ENCODE results near the gene CCDC47.
A peak's percentile ranks its signal among the peaks of the same experiment; 100 is the strongest.
"Not testable (repeated sequence)": the region's sequence is repeated elsewhere in the genome, so short reads cannot be mapped to it uniquely, and the experiment has no call there.

CCDC47 gene

DNA sequence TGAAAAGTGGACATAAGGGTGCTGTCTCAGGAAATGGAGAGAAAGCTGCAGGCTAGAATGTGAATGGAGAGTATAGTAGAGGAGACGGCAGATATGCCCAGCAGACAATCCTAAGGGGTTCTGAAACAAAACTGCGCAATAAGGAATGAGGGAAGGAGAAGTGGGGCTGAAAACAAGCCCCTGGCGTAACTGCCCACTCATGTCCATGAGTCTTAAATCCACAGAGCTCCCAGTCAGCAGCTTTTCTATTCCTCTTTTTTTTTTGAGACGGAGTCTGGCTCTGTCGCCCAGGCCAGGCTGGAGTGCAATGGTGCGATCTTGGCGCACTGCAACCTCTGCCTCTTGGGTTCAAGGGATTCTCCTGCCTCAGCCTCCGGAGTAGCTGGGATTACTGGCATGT is 37.7 kb downstream of the CCDC47 start:
- DNase-seq (ENCODE audit: low read depth) = no peak

DNA sequence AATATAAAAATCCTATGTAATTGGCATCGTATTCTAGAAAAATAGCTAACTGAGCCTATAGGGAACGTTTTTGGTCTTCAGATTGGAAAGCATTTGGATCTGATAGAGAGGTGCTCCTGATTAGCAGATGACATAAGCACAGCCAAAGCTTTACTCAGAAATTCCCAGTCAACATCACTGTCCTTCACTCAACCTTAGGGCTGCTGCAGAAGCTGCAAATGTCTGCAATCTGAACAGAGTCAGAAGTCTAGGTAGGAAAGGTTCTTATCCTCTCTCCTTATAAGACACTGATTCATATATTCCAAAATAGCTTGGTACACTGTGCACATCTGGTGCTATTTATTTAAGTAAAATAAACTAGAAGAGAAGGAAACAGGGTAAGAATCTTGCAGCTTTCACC is 51.0 kb downstream of the CCDC47 start:
- no peak for DNase-seq (ENCODE audit: low read depth)

DNA sequence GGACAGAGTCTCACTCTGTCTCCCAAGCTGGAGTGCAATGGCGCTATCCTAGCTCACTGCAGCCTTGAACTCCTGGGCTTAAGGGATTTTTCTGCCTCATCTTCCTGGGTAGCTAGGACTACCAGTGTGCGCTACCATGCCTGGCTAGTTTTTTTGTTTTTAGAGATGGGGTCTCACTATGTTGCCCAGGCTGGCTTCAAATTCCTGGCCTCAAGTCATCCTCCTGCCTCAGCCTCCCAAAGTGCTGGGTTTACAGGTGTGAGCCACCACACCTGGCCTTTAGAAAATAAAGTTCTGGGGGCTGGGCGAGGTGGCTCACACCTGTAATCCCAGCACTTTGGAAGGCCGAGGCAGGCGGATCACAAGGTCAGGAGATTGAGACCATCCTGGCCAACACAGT is 53.2 kb downstream of the CCDC47 start:
- not testable (repeated sequence) for DNase-seq (ENCODE audit: low read depth)

DNA sequence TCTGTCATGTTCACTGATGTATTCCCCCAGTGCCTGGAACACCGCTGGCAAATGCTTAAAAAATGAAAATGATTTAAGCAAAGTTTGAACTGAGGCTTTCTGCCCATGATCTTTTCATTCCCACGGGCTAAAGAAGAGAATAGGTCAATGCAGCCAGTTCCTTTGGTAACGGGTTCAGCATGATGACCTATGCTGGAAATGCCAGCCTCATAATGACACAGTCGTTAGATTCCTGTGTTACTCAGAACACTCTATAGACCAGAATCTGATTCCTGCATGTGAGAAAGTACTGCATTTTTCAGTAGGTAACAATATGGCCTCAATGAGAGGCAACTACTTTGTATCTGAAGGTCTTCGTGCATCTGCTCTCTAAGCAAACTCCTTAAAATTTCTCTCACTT is 54.4 kb downstream of the CCDC47 start:
- no peak for DNase-seq (ENCODE audit: low read depth)

DNA sequence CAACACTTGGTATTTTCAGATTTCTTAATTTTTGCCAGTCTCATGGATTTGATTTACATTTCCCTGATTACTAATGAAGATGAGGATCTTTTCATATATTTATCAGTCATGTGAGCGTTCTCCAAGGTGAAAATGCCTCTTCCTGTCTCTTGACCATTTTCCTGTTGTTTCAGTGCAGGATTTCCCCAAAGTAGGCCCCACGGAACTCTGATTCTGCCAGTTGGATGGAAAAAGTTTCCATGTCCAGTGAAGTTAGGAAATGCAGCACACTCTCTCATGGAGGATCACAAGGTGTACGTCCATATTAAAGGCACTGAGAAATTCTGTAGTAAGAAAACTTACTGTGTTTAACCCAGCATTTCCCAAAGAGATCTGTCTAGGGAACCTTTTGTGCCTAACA is 57.0 kb downstream of the CCDC47 start:
- DNase-seq (ENCODE audit: low read depth) = no peak

DNA sequence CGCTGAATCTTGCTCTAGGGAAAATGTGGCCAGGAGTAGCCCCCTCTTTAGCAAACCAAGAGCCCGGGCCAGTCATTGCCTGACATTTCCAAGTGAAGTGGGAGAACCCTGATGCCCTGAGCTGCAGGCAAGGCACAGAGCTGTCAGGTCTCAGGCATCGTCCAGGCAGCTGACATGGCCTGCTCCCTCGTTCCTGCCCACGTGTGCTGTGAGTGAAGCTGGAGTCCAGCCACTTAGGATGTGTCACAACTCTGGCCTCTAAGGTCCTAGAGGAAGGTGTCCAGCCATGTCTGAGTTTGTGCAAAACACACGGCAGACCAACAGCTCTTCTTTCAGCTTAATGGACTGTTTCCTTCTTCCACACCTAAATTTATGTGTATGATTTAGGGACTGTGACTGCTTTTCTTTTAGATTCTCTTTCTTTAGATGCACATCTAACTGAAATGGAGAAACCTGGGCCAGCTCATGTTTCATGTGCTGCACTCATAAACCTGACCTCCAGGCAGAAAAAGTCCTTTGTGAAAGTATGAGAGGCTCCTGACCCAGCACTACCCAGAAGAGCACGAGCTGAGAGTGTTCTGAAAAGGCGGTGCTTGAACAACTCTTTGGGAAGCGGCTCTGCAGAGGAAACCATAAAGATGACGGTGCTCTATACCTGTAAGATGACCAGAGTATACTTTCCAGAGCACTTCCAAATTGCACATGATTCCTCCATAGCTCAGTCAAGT is 58.7 kb downstream of the CCDC47 start:
- DNase-seq (ENCODE audit: low read depth) = no peak

DNA sequence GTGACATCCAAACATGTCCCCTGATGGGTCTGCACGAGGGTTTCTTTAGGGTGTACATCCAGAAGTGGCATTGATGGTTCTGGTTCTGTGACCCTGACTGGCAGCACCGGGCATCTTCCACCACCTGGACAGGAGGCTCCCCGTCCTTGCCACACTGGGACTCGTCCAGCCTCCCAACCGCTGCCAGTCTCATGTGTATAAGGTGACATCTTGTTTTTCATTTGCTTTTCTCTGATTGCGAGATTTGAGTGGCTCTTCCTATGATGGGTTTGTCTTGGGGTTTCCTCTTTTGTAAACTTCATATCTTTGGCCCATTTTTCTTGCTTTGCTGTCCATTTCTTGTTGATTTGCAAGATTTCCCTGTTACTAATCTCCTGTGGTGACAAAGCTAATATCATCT is 64.3 kb downstream of the CCDC47 start:
- no peak for DNase-seq (ENCODE audit: low read depth)

DNA sequence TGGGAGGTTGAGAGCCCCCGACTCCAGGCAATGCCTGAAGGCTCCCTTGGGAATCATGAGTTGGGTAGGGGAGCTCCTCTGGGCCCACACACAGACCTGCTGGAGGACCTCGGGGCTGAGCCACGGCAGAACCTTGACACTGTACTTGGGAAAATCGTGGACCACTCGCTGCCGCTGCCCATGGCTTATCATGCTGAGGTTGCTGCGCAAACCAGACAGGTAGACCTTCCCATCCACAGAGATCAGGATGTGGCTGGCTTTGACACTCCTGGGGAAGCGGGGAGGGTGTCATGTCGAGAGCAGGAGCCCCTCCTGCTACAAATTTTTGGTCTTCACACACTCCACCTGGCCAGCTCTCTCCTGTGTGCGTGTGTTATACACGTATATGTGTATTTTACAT is 66.2 kb downstream of the CCDC47 start:
- DNase-seq (ENCODE audit: low read depth) = no peak

DNA sequence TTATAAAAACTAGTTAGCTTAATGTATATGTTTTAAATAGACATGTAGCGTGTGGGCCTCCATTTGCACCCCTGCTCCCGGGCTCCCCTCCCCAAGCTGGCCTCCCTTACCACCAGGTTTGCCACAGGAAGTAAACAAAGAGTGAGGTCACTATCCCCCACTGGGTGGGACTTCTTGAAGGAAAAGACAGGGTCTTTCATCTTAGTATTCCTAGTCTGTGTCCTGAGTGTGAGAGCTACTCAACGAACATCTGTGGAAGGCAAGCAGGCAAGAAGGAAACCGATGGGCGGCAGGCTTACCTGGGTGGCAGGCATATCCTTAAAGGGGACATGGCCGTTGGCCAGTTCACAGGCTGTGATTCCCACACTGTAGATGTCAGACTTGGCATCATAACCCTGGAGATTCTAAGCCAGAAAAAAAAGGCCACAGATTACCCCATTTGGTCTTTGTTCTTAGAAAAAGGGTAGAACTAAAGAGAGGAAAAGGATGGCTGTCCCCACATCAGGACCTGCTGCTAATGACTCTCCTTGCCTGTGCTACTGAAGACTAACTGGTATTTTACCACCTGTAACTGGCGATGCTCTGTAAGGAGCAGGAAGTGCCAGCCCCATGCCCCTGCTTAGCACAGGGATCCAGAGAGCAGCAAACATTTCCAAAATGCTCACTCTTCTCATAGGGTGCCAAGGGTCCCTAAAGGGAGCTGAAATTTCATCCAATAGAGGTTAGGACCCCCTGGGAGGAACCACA is 66.9 kb downstream of the CCDC47 start:
- no peak for DNase-seq (ENCODE audit: low read depth)

DNA sequence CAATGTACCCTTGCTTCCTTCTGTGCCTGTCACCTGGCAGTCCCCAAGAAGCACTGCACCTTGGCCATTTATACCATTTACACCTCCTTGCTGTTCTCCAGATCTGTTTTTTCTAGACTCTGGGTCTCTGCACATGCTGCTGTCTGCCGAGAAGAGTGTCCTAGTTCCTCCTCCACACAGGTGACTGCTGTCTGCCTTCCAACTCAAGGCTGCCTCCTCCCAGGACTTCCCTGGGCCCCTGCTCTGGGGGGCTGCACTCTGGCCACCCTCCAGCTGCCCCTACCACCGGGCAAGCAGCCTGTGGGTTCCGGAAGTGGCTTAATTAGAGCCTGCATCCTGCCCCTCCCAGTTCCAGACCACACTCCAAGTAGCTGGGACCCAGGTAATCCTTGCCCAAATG is 67.7 kb downstream of the CCDC47 start:
- no peak for DNase-seq (ENCODE audit: low read depth)

DNA sequence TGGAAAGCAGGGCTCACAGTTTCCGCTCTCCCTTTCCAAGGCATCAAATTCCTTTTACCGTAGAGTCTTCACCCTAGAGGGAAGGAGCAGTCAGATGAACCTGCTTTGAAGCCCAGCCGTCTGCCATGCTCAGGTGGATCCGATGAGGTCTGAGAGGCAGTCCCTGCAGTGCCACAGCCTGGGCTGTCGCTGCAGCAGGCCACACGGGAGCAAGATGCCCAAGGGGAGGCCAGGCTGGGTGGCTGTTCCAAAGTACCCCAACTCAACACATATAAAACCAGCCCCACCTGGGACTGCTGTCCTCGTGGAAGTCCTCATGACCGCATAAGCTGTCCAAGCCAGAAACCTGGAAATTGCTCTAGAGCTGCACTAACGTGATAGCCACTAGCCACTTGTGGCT is 68.6 kb downstream of the CCDC47 start:
- DNase-seq (ENCODE audit: low read depth) = no peak

DNA sequence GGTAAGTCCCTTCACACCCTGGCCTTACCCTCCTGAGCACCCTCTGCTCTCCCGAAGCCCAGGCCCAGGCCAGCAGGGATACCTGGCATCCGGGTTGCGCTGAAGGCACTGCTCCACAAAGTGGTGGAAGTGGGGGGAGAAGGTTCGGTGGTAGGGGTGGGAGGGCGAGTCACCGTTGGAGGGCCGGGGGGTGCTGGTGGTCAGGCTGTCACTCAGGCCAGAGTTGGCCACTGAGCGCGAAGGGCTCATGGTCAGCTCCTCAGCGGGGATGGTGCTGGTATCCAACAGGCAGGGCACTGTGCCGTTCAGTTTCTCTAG is 69.2 kb downstream of the CCDC47 start:
- DNase-seq (ENCODE audit: low read depth) = no peak

DNA sequence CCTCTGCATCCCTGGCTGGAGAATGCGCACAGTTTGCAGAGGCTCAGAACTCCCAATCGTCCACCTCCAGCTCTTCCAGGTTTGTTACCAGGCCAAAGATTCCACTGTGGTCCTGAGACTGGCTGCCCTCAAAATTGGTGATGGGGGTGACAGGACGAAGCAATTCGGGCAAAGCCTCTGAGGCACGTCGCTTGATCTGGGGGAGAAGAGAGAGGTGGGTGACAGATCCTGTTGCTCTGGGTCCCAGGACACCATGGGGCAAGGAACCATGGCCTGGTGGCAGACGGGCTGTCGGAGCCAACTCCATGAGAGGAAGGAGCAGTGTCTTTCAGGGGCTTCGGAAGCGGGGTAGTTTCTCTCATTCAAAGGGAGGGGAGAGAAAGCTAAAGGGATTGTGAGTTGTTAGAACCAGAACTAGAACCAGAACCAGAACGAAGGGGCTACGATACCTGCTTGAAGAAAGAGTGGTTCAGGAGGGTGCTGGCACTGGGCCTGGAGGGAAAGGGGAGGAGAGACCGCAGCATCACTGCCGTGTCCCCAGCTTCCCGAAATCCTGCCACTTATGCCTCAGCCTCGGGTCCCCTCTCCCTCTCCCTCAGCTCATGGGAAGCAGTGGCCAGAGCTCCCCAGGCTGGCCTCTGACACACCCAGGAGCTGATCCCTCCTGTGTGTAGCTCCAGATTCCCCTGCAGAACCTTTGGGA is 69.7 kb downstream of the CCDC47 start:
- no peak for DNase-seq (ENCODE audit: low read depth)

DNA sequence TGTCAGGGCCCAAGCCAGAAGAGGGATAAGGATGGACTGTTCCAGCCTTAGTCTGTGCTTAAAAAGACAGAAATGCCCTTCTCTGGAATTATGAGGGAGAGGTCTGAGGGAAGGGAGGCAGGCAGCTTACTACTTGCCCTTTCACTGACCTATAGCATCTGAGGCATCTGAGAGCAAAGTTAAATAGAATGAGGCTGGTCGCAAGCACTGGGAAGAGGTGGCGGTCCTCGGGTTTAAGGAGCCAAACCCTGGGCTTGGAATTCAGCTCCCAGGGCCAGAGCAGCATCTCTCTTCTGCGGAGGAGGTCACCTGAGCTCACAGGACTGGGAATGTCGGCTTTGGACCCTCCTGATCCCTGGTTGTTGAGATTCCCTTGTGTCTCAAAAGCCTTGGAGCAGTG is 70.4 kb downstream of the CCDC47 start:
- DNase-seq (ENCODE audit: low read depth) = no peak

DNA sequence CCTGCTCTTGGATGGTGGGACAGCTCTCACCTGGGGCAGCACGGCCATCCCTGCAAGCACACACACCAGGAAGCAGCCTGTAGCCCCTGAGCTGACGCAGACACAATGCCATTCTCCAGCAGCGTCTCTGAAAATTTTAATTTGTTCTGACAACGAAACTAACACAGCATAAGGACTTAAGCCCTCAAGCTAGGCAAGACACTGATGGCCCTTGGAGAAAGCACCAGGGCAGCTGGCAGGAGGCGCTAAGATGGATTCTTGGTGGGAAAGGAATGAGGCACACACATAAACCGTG is 70.7 kb downstream of the CCDC47 start:
- DNase-seq (ENCODE audit: low read depth) = no peak

DNA sequence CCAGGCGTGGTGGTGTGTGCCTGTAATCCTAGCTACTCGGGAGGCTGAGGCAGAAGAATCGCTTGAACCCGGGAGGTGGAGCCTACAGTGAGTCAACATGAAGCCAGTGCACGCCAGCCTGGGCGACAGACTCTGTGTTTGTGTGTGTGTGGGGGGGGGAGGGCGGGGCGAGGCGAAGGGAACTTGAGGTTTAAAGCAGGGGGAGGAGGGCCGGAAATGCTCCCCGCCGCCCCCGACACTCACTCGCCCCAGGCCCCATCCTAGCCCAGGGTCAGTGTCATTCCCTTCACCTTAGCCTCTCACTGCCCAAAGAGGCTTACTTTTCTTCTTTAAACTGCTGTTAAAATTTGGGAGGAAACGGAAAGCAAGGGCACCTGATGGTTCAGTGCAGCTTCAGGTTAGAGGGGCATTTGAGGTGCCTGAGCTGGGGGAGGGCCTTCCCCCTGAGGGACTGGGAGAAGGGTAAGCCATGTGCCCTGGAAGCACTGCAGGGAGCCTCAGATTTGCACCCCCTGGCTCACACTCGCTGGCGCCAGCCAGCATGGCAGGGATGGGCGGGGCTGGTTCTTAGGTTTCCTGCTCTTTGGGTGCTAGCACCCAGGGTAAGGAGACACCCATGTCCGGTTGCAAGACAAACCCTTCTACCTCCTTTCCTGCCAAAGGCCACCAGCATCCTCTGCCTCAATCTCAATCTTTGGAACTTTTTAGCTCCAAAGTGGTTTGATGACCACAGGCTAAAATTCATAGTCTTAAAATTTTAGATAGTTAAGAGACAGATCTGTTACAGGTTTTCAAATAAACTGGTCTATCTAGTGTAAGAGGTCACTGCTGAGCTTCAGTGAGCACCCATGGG is 71.3 kb downstream of the CCDC47 start:
- DNase-seq (ENCODE audit: low read depth) = peak; percentile 65

DNA sequence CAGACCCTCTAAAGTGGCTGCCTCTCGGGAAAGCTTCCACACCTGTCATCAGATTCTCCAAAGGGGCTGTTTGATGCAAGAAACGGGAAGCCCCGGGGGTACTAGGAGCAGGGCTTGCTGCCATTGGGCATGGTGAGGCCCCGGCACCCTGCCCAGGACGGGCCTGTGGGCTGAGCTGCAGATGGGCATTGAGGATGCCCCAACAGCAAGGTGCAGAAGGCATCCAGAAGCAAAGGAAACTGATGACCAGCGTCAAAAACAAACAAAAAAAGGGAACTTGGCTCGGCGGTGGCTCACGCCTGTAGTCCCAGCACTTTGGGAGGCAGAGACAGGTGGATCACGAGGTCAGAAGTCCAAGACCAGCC is 72.0 kb downstream of the CCDC47 start:
- no peak for DNase-seq (ENCODE audit: low read depth)

DNA sequence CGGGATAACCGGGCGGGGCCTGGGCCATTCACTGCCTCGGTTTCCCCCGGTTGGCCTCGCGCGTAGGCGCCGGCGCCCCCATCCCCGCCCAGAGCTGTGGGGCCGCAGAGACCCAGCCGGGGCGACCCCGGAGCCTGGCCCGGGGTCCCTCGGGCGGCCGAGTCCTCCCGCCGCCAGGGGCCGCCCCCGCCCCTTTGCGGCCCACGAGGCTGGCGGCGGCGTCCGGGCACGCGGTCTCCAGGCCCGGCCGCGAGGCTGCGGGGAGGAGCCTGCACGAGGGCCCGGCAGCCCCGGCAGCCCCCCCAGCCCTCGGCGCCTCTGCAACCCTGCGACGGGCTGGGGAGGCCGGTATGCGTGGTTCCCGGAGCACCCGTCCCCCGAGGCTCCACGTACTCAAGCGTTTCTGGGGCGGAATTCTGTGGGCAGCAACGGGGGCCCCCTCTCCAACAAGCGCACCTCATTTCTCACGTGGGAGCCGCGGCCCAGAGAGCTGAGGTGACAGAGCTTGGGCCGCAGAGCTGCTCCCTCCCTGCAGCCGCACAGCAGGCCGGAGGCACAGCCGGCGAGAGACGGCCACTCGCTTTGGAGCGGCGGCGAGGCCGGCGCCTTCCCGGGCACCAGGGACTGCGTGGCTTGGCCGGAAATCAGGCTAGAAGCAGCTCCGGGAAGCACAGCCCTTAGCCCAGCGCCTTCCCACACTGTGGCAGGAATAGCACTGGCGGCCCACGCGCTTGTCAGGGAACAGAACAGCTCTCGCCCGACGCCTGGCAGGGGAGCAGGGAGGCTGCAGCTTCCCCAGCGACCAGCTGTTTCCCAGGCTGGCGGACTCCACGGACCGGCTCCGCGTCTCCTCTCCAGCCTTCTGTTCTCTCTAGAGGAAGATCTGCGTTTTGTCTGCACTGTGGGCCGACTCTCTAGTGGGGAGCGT is 72.6 kb downstream of the CCDC47 start:
- DNase-seq (ENCODE audit: low read depth) = peak; percentile 54

DNA sequence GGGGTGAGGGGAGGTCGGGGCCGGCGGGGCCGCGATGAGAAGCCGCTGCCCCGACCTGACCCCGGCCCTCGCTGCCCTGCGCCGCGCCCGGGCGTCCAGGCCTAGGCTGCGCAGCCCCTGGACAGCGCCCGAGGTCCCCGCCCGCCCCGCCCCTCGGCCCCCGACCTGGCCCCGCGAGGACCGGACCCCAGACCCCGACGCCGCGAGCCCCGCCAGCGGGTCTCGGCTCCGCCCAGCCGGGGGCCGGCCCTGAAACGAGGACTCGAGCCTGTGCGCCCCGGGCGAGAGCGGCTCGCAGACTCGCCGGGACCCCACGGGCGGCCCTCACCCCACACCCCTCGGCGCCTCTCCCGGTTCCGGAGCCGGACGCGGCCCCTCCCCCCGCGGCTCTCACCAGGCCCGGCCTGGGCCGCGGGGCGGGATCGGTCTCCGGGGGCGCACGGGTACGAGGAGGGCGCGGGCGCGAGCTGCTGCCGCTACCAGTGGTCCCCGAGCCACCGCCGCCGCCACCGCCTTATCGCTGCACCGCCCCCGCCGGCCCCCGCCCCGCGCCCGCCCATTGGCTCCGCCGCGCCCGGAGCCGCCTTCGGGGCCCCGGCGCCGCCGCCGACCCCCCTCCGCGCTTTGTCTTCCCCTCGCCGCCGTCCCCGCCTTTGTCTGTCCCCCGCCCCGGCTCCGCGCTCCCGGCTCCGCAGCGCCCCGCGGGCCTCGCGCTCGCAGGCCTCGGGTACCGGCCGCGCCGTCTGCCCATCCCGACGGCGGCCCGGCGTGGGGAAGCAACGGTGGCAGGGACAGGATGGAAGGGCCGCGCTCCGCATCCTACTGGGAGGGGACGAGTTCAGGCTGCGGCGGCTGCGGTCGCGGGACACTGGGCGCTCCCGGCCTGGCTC is 73.5 kb downstream of the CCDC47 start, which contains the start of gene LIMD2:
Gene LIMD2 (minus strand): TSS at position 488 of the 890 bp plus-strand sequence. CDS start 827 bp downstream, outside the sequence.
- DNase-seq (ENCODE audit: low read depth) = peak; percentile 78

DNA sequence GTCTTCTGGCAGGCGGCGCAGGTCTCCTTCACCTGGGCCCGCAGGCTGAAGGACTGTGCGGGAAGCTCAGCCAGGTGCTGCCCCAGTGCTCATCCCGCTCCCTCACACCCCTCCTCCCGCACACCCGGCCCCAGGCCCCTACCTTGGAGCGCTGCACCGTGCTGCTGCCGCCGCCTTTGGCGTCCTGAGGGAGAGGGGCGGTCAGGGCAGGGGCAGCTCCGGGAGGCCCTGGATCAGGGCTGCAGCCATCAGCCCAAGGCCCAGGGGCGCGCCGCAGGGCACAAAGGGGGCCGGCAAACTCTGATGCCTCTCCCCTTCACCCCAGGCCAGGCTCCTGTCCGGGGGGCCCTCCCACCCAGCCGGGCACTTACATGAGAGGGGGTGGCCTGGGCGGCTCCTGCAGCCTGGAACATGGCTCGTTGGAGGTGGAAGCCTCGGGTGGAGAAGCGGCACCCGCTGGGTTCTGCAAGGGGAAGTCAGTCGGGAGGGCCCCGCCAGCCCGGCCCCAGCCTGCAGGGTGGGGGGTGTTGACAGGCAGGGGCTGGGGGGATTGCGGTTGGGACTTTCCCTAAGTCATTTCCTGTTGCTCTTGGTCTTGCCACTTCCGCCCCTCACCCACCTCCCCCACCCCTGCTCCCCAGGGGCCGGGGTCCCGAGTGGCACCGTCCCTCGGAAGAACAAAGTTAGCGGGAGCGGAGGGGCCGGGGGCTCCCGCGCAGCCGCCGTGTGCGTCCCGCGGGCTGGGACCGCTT is 74.3 kb downstream of the CCDC47 start:
- peak; percentile 71 for DNase-seq (ENCODE audit: low read depth)
